BLaER1 (cell line): ENCODE data around the gene KLHL35.

ENCODE experiments used
- H3K27ac ChIP-seq: shearing (Covaris generic); formaldehyde crosslinking; 2 replicates; pipeline ENCODE4 v1.8.1; 2022
- H3K27me3 ChIP-seq: shearing (Covaris generic); formaldehyde crosslinking; 2 replicates; pipeline ENCODE4 v1.8.1; 2022
- H3K36me3 ChIP-seq: shearing (Covaris generic); formaldehyde crosslinking; 2 replicates; pipeline ENCODE4 v1.8.1; 2022
- H3K4me1 ChIP-seq: shearing (Covaris generic); formaldehyde crosslinking; 2 replicates; pipeline ENCODE4 v1.8.1; 2022
- H3K4me2 ChIP-seq: shearing (Covaris generic); formaldehyde crosslinking; 2 replicates; pipeline ENCODE4 v1.8.1; 2022
- H3K4me3 ChIP-seq: shearing (Covaris generic); formaldehyde crosslinking; 2 replicates; pipeline ENCODE4 v1.8.1; 2022
- H3K9ac ChIP-seq: shearing (Covaris generic); formaldehyde crosslinking; 2 replicates; pipeline ENCODE4 v1.8.1; 2022
- H3K9me3 ChIP-seq: shearing (Covaris generic); formaldehyde crosslinking; 2 replicates; pipeline ENCODE4 v1.8.1; 2022
- H4K20me1 ChIP-seq: shearing (Covaris generic); formaldehyde crosslinking; 2 replicates; pipeline ENCODE4 v1.8.1; 2022
- Cebpa-rat ChIP-seq: shearing (Covaris generic); IDR thresholded peaks from 2 replicates; pipeline ENCODE4 v1.8.1; 2022

Gene KLHL35, protein sequence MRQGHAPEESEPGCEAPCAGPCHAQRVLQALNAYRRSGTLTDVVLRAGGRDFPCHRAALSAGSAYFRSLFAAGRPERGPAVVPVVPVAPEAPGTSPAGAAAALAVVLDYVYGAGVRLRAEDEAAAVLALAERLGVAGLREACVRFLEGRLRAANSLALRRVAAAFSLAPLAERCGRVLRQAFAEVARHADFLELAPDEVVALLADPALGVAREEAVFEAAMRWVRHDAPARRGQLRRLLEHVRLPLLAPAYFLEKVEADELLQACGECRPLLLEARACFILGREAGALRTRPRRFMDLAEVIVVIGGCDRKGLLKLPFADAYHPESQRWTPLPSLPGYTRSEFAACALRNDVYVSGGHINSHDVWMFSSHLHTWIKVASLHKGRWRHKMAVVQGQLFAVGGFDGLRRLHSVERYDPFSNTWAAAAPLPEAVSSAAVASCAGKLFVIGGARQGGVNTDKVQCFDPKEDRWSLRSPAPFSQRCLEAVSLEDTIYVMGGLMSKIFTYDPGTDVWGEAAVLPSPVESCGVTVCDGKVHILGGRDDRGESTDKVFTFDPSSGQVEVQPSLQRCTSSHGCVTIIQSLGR

GRCh38 chr11:75432911-75433321 is at the start of gene KLHL35:
KLHL35 (minus strand) TSS chr11:75433203; CDS start chr11:75430629, 2,574 bp downstream.
- no peak for TF ChIP-seq Cebpa-rat
- H3K4me2 ChIP-seq, result no peak within 1 kb of the TSS

GRCh38 chr11:75481922-75482606 is 49.1 kb upstream of the KLHL35 start:
- Histone ChIP-seq H3K9ac (no peak overlapping the region), H3K4me2 (no peak overlapping the region), H3K36me3 (no peaks in the 10 kb centered on the region), H3K9me3 (no peaks in the 10 kb centered on the region), H3K27ac (no peak overlapping the region), H3K4me1 (peaks cover 23% of the 10 kb centered on the region), H3K27me3 (no peaks in the 10 kb centered on the region), H4K20me1 (no peaks in the 10 kb centered on the region), H3K4me3 (no peak overlapping the region)
- TF ChIP-seq Cebpa-rat, result no peak

More at GRCh38 chr11:75432911-75433321, at the start of gene KLHL35:
- Histone ChIP-seq H3K9ac (no peak within 1 kb of the TSS), H3K27me3 (peaks cover 57% of the 10 kb centered on the region), H4K20me1 (peaks cover 12% of the 10 kb centered on the region; the same call in 1 of the 2 replicates), H3K4me1 (peaks cover 9% of the 10 kb centered on the region), H3K9me3 (peaks cover 12% of the 10 kb centered on the region; the same call in 1 of the 2 replicates), H3K36me3 (no peaks in the 10 kb centered on the region), H3K4me3 (no peak within 1 kb of the TSS), H3K27ac (no peak within 1 kb of the TSS)

- Histone ChIP-seq H3K4me2 (no peak overlapping the region), H3K4me1 (peaks cover 21% of the 10 kb centered on the region), H3K9me3 (no peaks in the 10 kb centered on the region)
These were observed 48.4 kb upstream of the KLHL35 start for GRCh38 chr11:75481223-75481921.

GRCh38 chr11:75480185-75481175 is 47.5 kb upstream of the KLHL35 start:
- no peak overlapping the region for H3K9ac ChIP-seq
- H3K9me3 ChIP-seq, result no peaks in the 10 kb centered on the region
- H3K27ac ChIP-seq, result no peak overlapping the region
- H3K4me3 ChIP-seq, result no peak overlapping the region
- H3K4me1 ChIP-seq, result peaks cover 30% of the 10 kb centered on the region
- no peaks in the 10 kb centered on the region for H3K27me3 ChIP-seq
- H3K4me2 ChIP-seq, result no peak overlapping the region
- H3K36me3 ChIP-seq, result no peaks in the 10 kb centered on the region
- no peaks in the 10 kb centered on the region for H4K20me1 ChIP-seq
- TF ChIP-seq Cebpa-rat, result no peak

More at GRCh38 chr11:75481223-75481921, 48.4 kb upstream of the KLHL35 start:
- H3K36me3 ChIP-seq, result no peaks in the 10 kb centered on the region
- H3K9ac ChIP-seq, result no peak overlapping the region
- no peaks in the 10 kb centered on the region for H3K27me3 ChIP-seq
- TF ChIP-seq Cebpa-rat, result no peak
- no peak overlapping the region for H3K27ac ChIP-seq
- H3K4me3 ChIP-seq, result no peak overlapping the region
- no peaks in the 10 kb centered on the region for H4K20me1 ChIP-seq

DNA sequence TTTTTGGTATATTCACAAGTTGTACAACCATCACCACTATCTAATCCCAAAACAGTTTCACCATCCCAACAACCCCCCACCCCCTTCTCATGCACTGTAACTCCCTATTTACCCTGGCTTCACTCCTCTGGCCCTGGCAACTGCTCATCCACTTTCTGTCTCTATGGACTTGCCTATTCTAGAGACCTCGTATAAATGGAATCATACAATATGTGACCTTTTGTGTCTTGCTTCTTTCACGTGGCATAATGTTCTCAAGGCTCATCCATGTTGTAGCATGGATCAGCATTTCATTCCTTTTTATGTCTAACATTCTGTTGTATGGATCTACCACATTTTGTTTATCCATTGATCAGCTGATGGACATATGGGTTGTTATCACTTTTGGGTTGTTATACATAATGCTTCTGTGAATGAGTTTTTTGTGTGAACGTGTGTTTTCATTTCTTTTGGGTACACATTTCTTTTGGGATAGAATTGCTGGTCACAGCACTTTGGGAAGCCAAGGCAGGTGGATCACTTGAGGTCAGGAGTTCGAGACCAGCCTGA is 46.7 kb upstream of the KLHL35 start:
- H3K27me3 ChIP-seq, result no peaks in the 10 kb centered on the region
- no peak overlapping the region for H3K4me2 ChIP-seq
- TF ChIP-seq Cebpa-rat, result no peak
- no peak overlapping the region for H3K27ac ChIP-seq
- H3K9ac ChIP-seq, result no peak overlapping the region
- H3K4me3 ChIP-seq, result no peak overlapping the region
- no peaks in the 10 kb centered on the region for H4K20me1 ChIP-seq
- no peaks in the 10 kb centered on the region for H3K36me3 ChIP-seq
- H3K4me1 ChIP-seq, result peaks cover 38% of the 10 kb centered on the region
- no peaks in the 10 kb centered on the region for H3K9me3 ChIP-seq

GRCh38 chr11:75478783-75479596 is 46.0 kb upstream of the KLHL35 start:
- no peaks in the 10 kb centered on the region for H4K20me1 ChIP-seq
- H3K27ac ChIP-seq, result no peak overlapping the region
- H3K9ac ChIP-seq, result no peak overlapping the region
- H3K27me3 ChIP-seq, result no peaks in the 10 kb centered on the region
- H3K36me3 ChIP-seq, result no peaks in the 10 kb centered on the region
- no peak for TF ChIP-seq Cebpa-rat
- H3K4me1 ChIP-seq, result peaks cover 45% of the 10 kb centered on the region
- H3K4me2 ChIP-seq, result no peak overlapping the region
- H3K9me3 ChIP-seq, result no peaks in the 10 kb centered on the region
- H3K4me3 ChIP-seq, result no peak overlapping the region

DNA sequence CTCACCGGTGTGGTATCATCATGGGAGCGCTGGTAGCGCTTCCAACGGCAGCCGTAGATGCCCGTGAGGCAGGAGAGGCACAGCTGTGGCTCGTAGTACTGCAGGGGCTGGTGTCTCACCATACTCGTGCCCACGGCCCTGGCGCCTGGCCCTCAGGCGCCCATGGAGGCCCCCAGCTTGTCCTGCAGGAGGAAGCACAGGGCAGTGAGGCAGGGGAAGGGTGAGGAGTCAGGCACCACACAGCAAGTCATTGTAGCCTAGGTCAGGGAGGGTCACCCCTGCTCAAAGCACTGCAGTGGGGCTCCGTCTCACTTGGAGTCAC is 44.6 kb upstream of the KLHL35 start:
- H3K27ac ChIP-seq, result peak overlapping the region; percentile 62
- H4K20me1 ChIP-seq, result no peaks in the 10 kb centered on the region
- H3K4me1 ChIP-seq, result peaks cover 46% of the 10 kb centered on the region
- no peak overlapping the region for H3K4me2 ChIP-seq
- H3K36me3 ChIP-seq, result no peaks in the 10 kb centered on the region
- TF ChIP-seq Cebpa-rat, result no peak
- no peak overlapping the region for H3K9ac ChIP-seq
- H3K9me3 ChIP-seq, result no peaks in the 10 kb centered on the region
- no peak overlapping the region for H3K4me3 ChIP-seq
- no peaks in the 10 kb centered on the region for H3K27me3 ChIP-seq
